RWPE2 (cell line): ENCODE data around the gene MAGEA3.
"Not testable (repeated sequence)": the region's sequence is repeated elsewhere in the genome, so short reads cannot be mapped to it uniquely, and the experiment has no call there.

Source experiments
- ATAC-seq: fragments of 200-7000 bp; cut with Tn5 transposase; 3 replicates; pipeline ENCODE4 v1.9.1; 2021; ENCODE audit warnings: low read depth
- DNase-seq: peaks from one replicate; pipeline ENCODE4 v3.0.0-alpha.2; 2020; ENCODE audit warnings: low spot score
- H3K27ac ChIP-seq: fragments of 450-650 bp; 2 replicates; pipeline ENCODE4 v1.5.1; 2017; ENCODE audit warnings: mild to moderate bottlenecking; ENCODE audit not compliant: poor library complexity, severe bottlenecking
- H3K27me3 ChIP-seq: fragments of 250-450 bp; sonication (Bioruptor Pico); 2 replicates; pipeline ENCODE4 v1.5.1; 2021; ENCODE audit warnings: mild to moderate bottlenecking, moderate library complexity; ENCODE audit not compliant: insufficient read depth, poor library complexity, severe bottlenecking
- H3K36me3 ChIP-seq: fragments of 250-450 bp; sonication (Bioruptor Pico); 2 replicates; pipeline ENCODE4 v1.5.1; 2020; ENCODE audit warnings: low read depth, mild to moderate bottlenecking, moderate library complexity
- H3K4me1 ChIP-seq: fragments of 250-450 bp; sonication (Bioruptor Pico); 2 replicates; pipeline ENCODE4 v1.5.1; 2021; ENCODE audit warnings: mild to moderate bottlenecking, moderate library complexity; ENCODE audit not compliant: insufficient read depth, poor library complexity, severe bottlenecking
- H3K4me3 ChIP-seq: fragments of 250-450 bp; sonication (Bioruptor Pico); 2 replicates; pipeline ENCODE4 v1.5.1; 2021; ENCODE audit warnings: mild to moderate bottlenecking, moderate library complexity; ENCODE audit not compliant: severe bottlenecking
- H3K9me3 ChIP-seq: fragments of 250-450 bp; sonication (Bioruptor Pico); 2 replicates; pipeline ENCODE4 v1.5.1; 2021; ENCODE audit warnings: mild to moderate bottlenecking, moderate library complexity; ENCODE audit not compliant: severe bottlenecking
- TF ChIP-seq, protein P1 (sequence below): fragments of 450-650 bp; IDR thresholded peaks from one replicate; pipeline ENCODE4 v1.5.1; 2017; ENCODE audit warnings: mild to moderate bottlenecking, moderate library complexity; ENCODE audit not compliant: poor library complexity, severe bottlenecking

Gene MAGEA3

GRCh38 chrX:152697952-152698931 is at the start of gene MAGEA3:
Gene MAGEA3 (plus strand): TSS chrX:152698794. CDS start chrX:152700833, 2,039 bp downstream.
- ATAC-seq, DNase-seq, H3K27ac ChIP-seq, H3K9me3 ChIP-seq, H3K27me3 ChIP-seq, H3K36me3 ChIP-seq, H3K4me1 ChIP-seq, H3K4me3 ChIP-seq: not testable (repeated sequence)

DNA sequence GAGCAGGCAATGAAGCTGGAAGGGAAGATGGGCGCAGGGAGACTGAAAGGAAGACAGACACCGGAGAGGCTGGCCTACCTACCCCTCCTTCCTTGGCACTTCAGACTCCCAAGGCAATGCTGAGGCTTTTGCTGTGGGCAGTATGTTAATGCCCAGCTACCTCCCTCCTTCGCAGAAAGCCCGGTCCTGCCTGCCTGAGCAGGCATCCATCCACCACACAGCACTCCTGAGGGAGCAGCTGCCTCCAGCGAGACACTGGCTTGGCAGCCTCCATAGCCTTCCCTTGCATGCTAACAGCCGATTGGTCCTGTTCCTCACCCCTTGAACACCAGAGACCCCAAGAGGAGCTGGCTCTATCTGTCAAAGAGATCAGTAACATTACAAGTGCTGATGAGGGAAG is 46.5 kb upstream of the MAGEA3 start:
- ATAC-seq (no peak), DNase-seq (no peak)
- Histone ChIP-seq H3K4me3 (no peak overlapping the region), H3K27me3 (no peaks in the 10 kb centered on the region), H3K4me1 (no peaks in the 10 kb centered on the region), H3K9me3 (no peaks in the 10 kb centered on the region), H3K36me3 (no peaks in the 10 kb centered on the region), H3K27ac (no peak overlapping the region)
- TF ChIP-seq, protein P1, sequence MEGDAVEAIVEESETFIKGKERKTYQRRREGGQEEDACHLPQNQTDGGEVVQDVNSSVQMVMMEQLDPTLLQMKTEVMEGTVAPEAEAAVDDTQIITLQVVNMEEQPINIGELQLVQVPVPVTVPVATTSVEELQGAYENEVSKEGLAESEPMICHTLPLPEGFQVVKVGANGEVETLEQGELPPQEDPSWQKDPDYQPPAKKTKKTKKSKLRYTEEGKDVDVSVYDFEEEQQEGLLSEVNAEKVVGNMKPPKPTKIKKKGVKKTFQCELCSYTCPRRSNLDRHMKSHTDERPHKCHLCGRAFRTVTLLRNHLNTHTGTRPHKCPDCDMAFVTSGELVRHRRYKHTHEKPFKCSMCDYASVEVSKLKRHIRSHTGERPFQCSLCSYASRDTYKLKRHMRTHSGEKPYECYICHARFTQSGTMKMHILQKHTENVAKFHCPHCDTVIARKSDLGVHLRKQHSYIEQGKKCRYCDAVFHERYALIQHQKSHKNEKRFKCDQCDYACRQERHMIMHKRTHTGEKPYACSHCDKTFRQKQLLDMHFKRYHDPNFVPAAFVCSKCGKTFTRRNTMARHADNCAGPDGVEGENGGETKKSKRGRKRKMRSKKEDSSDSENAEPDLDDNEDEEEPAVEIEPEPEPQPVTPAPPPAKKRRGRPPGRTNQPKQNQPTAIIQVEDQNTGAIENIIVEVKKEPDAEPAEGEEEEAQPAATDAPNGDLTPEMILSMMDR = no peak

DNA sequence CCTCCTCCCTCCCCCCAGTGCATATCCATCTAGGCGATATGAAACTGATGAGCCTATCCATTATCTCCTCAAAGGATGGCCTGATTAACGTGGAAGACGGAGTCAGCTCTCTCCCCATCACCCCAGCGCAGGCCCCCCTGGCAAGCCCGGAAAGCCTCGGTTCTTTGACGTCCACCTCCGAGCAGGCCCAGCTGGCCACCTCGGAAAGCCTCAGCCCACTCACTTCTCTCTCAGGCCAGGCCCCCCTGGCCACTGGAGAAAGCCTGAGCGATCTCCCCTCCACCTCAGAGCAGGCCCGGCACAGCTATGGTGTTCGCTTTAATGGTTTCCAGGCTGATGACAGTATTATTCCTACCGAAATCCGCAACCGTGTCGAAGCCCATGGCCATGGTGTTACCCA is 46.1 kb upstream of the MAGEA3 start:
- TF ChIP-seq, protein P1 = no peak
- H3K36me3 ChIP-seq = no peaks in the 10 kb centered on the region
- H3K27ac ChIP-seq = no peak overlapping the region
- ATAC-seq (no peak), DNase-seq (no peak)
- no peaks in the 10 kb centered on the region for H3K9me3 ChIP-seq
- H3K27me3 ChIP-seq = no peaks in the 10 kb centered on the region
- no peak overlapping the region for H3K4me3 ChIP-seq
- H3K4me1 ChIP-seq = no peaks in the 10 kb centered on the region

GRCh38 chrX:152656087-152656486 is 42.5 kb upstream of the MAGEA3 start:
- H3K4me1 ChIP-seq = no peaks in the 10 kb centered on the region
- no peak overlapping the region for H3K4me3 ChIP-seq
- DNase-seq = no peak
- no peak overlapping the region for H3K27ac ChIP-seq
- H3K9me3 ChIP-seq = no peaks in the 10 kb centered on the region
- ATAC-seq = no peak
- H3K27me3 ChIP-seq = no peaks in the 10 kb centered on the region
- H3K36me3 ChIP-seq = no peaks in the 10 kb centered on the region
- TF ChIP-seq, protein P1 = no peak

DNA sequence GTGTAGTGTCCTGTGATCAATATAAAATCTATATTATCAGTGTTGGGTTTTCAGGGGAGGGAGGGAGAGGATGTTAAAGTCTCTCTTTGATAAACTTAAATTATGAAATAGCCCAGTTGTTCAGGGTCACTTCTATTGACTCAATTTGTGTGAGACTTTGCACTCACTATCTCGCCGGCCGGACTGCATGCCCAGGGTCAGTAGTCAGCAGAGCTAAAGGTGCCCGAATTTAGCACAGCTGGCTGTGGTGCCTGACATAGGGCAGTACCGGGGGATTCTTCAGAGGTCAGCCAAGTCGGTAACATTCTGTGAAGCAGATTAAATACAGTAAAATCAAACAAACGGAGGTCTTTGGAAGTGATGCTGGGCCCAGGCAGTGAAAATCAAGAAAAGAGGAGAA is 41.7 kb upstream of the MAGEA3 start:
- Histone ChIP-seq H3K27me3 (no peaks in the 10 kb centered on the region), H3K27ac (no peak overlapping the region), H3K4me1 (no peaks in the 10 kb centered on the region), H3K36me3 (no peaks in the 10 kb centered on the region), H3K4me3 (no peak overlapping the region), H3K9me3 (no peaks in the 10 kb centered on the region)
- DNase-seq (no peak), ATAC-seq (no peak)
- TF ChIP-seq, protein P1 = no peak
